ENCODE data around the gene PLEKHG2.
A peak's percentile ranks its signal among the peaks of the same experiment; 100 is the strongest.

Gene PLEKHG2

GRCh38 chr19:39472746-39473442 lies 60.4 kb downstream of the PLEKHG2 start:
- no peak for DNase-seq (ENCODE audit: low read depth)
- no peak overlapping the region for H3K4me3 ChIP-seq (ENCODE audit: low read depth, low read length)
- TF ChIP-seq, protein P1, sequence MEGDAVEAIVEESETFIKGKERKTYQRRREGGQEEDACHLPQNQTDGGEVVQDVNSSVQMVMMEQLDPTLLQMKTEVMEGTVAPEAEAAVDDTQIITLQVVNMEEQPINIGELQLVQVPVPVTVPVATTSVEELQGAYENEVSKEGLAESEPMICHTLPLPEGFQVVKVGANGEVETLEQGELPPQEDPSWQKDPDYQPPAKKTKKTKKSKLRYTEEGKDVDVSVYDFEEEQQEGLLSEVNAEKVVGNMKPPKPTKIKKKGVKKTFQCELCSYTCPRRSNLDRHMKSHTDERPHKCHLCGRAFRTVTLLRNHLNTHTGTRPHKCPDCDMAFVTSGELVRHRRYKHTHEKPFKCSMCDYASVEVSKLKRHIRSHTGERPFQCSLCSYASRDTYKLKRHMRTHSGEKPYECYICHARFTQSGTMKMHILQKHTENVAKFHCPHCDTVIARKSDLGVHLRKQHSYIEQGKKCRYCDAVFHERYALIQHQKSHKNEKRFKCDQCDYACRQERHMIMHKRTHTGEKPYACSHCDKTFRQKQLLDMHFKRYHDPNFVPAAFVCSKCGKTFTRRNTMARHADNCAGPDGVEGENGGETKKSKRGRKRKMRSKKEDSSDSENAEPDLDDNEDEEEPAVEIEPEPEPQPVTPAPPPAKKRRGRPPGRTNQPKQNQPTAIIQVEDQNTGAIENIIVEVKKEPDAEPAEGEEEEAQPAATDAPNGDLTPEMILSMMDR (conservative IDR thresholded peaks at IDR 0.05; ENCODE audit: low read depth, low read length), result no peak

DNA sequence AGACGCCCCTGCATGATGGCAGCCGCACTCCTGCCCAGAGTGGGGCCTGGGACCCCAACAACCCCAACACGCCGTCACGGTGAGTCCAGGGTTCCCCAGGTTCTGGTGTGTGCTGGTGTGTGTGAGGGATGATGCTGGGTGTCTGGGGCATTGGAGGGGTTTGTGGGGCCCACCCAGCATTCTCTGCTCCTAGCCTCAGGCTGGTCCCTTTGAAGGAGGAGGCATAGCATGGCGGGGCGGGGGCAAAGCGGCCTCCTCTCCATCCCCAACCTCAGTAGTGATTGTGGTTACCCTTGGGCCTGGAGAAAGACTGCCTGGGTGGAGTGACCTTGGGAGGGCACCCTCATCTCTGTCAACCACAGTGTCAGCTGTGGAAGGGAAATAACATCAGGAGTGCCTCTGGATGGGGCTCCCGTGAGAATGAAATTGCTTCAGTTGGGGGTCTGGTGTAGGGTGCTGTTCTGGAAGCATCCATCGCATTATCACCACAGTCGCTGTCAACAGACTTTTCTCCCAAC lies 61.0 kb downstream of the PLEKHG2 start:
- TF ChIP-seq, protein P1 (conservative IDR thresholded peaks at IDR 0.05; ENCODE audit: low read depth, low read length), result no peak
- H3K4me3 ChIP-seq (ENCODE audit: low read depth, low read length), result no peak overlapping the region
- no peak for DNase-seq (ENCODE audit: low read depth)

GRCh38 chr19:39474139-39474620 lies 61.7 kb downstream of the PLEKHG2 start:
- TF ChIP-seq, protein P1 (conservative IDR thresholded peaks at IDR 0.05; ENCODE audit: low read depth, low read length), result peak; percentile 90
- DNase-seq (ENCODE audit: low read depth), result peak; percentile 47
- H3K4me3 ChIP-seq (ENCODE audit: low read depth, low read length), result no peak overlapping the region

- TF ChIP-seq, protein P1 (conservative IDR thresholded peaks at IDR 0.05; ENCODE audit: low read depth, low read length), result no peak
- no peak for DNase-seq (ENCODE audit: low read depth)
- no peak overlapping the region for H3K4me3 ChIP-seq (ENCODE audit: low read depth, low read length)
Measured at GRCh38 chr19:39475748-39476147, 63.3 kb downstream of the PLEKHG2 start.

All from choroid plexus epithelial cell (primary cell).